Smooth muscle cell (in vitro differentiated cells): ENCODE data around the gene NEK8. TPM values are rescaled to one million over a fixed set of nuclear protein-coding genes. Genes with fewer than 3 reads are reported as not detected.

ENCODE experiments used
- DNase-seq: peaks from one replicate; lab custom pipeline; 2025; ENCODE audit not compliant: unreplicated experiment; lab: John Stamatoyannopoulos, UW
- H2AFZ ChIP-seq: fragments of 200-600 bp; sonication (generic); 2 replicates; pipeline ENCODE4 v1.6.0; 2016; ENCODE audit warnings: antibody characterized with exemption, low read depth, mild to moderate bottlenecking
- H3F3A ChIP-seq: fragments of 200-600 bp; sonication (generic); 2 replicates; pipeline ENCODE4 v1.6.0; 2017; ENCODE audit warnings: antibody characterized with exemption, low read depth
- H3K27ac ChIP-seq: fragments of 200-600 bp; sonication (generic); 2 replicates; pipeline ENCODE4 v1.5.1; 2016; ENCODE audit warnings: low read depth, mild to moderate bottlenecking
- H3K27me3 ChIP-seq: fragments of 200-600 bp; sonication (generic); 2 replicates; pipeline ENCODE4 v1.6.1; 2016; ENCODE audit warnings: low read depth, mild to moderate bottlenecking
- H3K36me3 ChIP-seq: fragments of 200-600 bp; sonication (generic); 2 replicates; pipeline ENCODE4 v1.5.1; 2016; ENCODE audit warnings: low read depth
- H3K4me1 ChIP-seq: fragments of 200-600 bp; sonication (generic); 2 replicates; pipeline ENCODE4 v1.5.1; 2016; ENCODE audit warnings: low read depth
- H3K4me2 ChIP-seq: fragments of 200-600 bp; sonication (generic); 2 replicates; pipeline ENCODE4 v1.6.0; 2016; ENCODE audit warnings: mild to moderate bottlenecking
- H3K4me3 ChIP-seq: fragments of 200-600 bp; sonication (generic); 2 replicates; pipeline ENCODE4 v1.5.1; 2016; ENCODE audit warnings: mild to moderate bottlenecking
- H3K79me2 ChIP-seq: fragments of 200-600 bp; sonication (generic); 2 replicates; pipeline ENCODE4 v1.6.0; 2016; ENCODE audit warnings: low read depth, mild to moderate bottlenecking
- H3K9ac ChIP-seq: fragments of 200-600 bp; sonication (generic); 2 replicates; pipeline ENCODE4 v1.6.0; 2016; ENCODE audit warnings: low read depth
- H3K9me3 ChIP-seq: fragments of 200-600 bp; sonication (generic); replicated peaks from 2 replicates; pipeline ENCODE4 v1.5.1; 2016; ENCODE audit warnings: low read depth
- H4K20me1 ChIP-seq: fragments of 200-600 bp; sonication (generic); 2 replicates; pipeline ENCODE4 v1.6.0; 2016; ENCODE audit warnings: low read depth
- WGBS: methylation state at CpG from one replicate; pipeline ENCODE4 v1.1.7; 2016; ENCODE audit warnings: low lambda C conversion rate; 5-methylcytosine and 5-hydroxymethylcytosine counted together
- polyA plus RNA-seq: library from polyadenylated mRNA; unstranded; fragments of >200 nt; fragmentation: Nextera tagmentation; extraction: Ambion mirVana; gene quantifications from 2 replicates; pipeline ENCODE4 v1.2.1, GENCODE V29; 2016
- small RNA-seq: library from RNA; depleted of rRNA; stranded (forward); fragments of <200 nt; gene quantifications from one replicate; pipeline ENCODE3, GENCODE V24; 2014
- total RNA-seq: library from RNA; depleted of rRNA; stranded (reverse); fragments of >200 nt; gene quantifications from 2 replicates; pipeline ENCODE4 v1.2.3, GENCODE V29; 2014
- TF ChIP-seq, protein P1 (sequence below): fragments of 200-600 bp; sonication (generic); IDR thresholded peaks from 2 replicates; pipeline ENCODE4 v1.5.1; 2017; ENCODE audit warnings: borderline replicate concordance, mild to moderate bottlenecking, antibody characterized with exemption; ENCODE audit not compliant: insufficient read depth, poor library complexity, severe bottlenecking

Gene NEK8
- total and polyA plus RNA-seq, 2 experiments from 2014 or later = 2.8 to 4.6 TPM

- DNase-seq = no peak
- Histone ChIP-seq H3K4me2 (no peak overlapping the region), H3K36me3 (no peaks in the 10 kb centered on the region), H3K27me3 (no peaks in the 10 kb centered on the region), H4K20me1 (peaks cover 97% of the 10 kb centered on the region), H3K4me1 (no peaks in the 10 kb centered on the region), H2AFZ (no peak overlapping the region), H3F3A (no peaks in the 10 kb centered on the region), H3K79me2 (peaks cover 51% of the 10 kb centered on the region), H3K9me3 (no peaks in the 10 kb centered on the region), H3K9ac (no peak overlapping the region), H3K4me3 (no peak overlapping the region), H3K27ac (no peak overlapping the region)
- TF ChIP-seq, protein P1, sequence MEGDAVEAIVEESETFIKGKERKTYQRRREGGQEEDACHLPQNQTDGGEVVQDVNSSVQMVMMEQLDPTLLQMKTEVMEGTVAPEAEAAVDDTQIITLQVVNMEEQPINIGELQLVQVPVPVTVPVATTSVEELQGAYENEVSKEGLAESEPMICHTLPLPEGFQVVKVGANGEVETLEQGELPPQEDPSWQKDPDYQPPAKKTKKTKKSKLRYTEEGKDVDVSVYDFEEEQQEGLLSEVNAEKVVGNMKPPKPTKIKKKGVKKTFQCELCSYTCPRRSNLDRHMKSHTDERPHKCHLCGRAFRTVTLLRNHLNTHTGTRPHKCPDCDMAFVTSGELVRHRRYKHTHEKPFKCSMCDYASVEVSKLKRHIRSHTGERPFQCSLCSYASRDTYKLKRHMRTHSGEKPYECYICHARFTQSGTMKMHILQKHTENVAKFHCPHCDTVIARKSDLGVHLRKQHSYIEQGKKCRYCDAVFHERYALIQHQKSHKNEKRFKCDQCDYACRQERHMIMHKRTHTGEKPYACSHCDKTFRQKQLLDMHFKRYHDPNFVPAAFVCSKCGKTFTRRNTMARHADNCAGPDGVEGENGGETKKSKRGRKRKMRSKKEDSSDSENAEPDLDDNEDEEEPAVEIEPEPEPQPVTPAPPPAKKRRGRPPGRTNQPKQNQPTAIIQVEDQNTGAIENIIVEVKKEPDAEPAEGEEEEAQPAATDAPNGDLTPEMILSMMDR = no peak
- WGBS = 96% methylated on average over 4 of the region's 4 CpGs
Observed at GRCh38 chr17:28788100-28788499, 59.5 kb downstream of the NEK8 start.

Small RNA genes lying within 50 kb of the gene (small RNA-seq; reads per million reads assigned to genes)
- not detected for gene SNORD42A
- gene SNORD42B = not detected
- not detected for gene SNORD4A
- gene SNORD4B = not detected

Other genes with a start within 250 kb of the NEK8 start
- 0.36 TPM in 1 of 2 replicates, not detected in the other for gene FOXN1, start 222.4 kb upstream of the NEK8 start, total RNA-seq
- gene FOXN1, start 222.4 kb upstream of the NEK8 start, polyA plus RNA-seq = not detected in 2 replicates
- 46.9 and 48.3 TPM in 2 replicates for gene UNC119, start 176.2 kb upstream of the NEK8 start, total RNA-seq
- 35.9 and 40.2 TPM in 2 replicates for gene UNC119, start 176.2 kb upstream of the NEK8 start, polyA plus RNA-seq
- gene PIGS, start 157.3 kb upstream of the NEK8 start, total RNA-seq = 27.4 and 61.3 TPM in 2 replicates
- 69.2 and 75.4 TPM in 2 replicates for gene PIGS, start 157.3 kb upstream of the NEK8 start, polyA plus RNA-seq
- gene ALDOC, start 151.9 kb upstream of the NEK8 start, total RNA-seq = 72.6 and 106 TPM in 2 replicates
- gene ALDOC, start 151.9 kb upstream of the NEK8 start, polyA plus RNA-seq = 61.7 and 71.5 TPM in 2 replicates
- gene SPAG5, start 129.8 kb upstream of the NEK8 start, total RNA-seq = 13.9 and 21.3 TPM in 2 replicates
- 19.8 and 23.7 TPM in 2 replicates for gene SPAG5, start 129.8 kb upstream of the NEK8 start, polyA plus RNA-seq
- gene RSKR, start 114.6 kb upstream of the NEK8 start, total RNA-seq = 2.2 and 3.8 TPM in 2 replicates
- gene RSKR, start 114.6 kb upstream of the NEK8 start, polyA plus RNA-seq = 2.0 and 2.3 TPM in 2 replicates
- 63.5 and 93.3 TPM in 2 replicates for gene BLTP2, start 83.6 kb upstream of the NEK8 start, total RNA-seq
- 35.1 and 37.1 TPM in 2 replicates for gene BLTP2, start 83.6 kb upstream of the NEK8 start, polyA plus RNA-seq
- gene SDF2, start 66.9 kb upstream of the NEK8 start, total RNA-seq = 78.8 and 88.6 TPM in 2 replicates
- 87.9 and 96.5 TPM in 2 replicates for gene SDF2, start 66.9 kb upstream of the NEK8 start, polyA plus RNA-seq
- gene SUPT6H, start 66.6 kb upstream of the NEK8 start, total RNA-seq = 48.5 and 64.0 TPM in 2 replicates
- gene SUPT6H, start 66.6 kb upstream of the NEK8 start, polyA plus RNA-seq = 22.4 and 26.1 TPM in 2 replicates
- gene PROCA1, start 16.9 kb upstream of the NEK8 start, total RNA-seq = 1.9 and 3.0 TPM in 2 replicates
- gene PROCA1, start 16.9 kb upstream of the NEK8 start, polyA plus RNA-seq = 1.8 and 3.0 TPM in 2 replicates
- 141 and 208 TPM in 2 replicates for gene RAB34, start 10.9 kb upstream of the NEK8 start, total RNA-seq
- gene RAB34, start 10.9 kb upstream of the NEK8 start, polyA plus RNA-seq = 256 and 289 TPM in 2 replicates
- 626 and 629 TPM in 2 replicates for gene RPL23A, start 8.8 kb upstream of the NEK8 start, total RNA-seq
- gene RPL23A, start 8.8 kb upstream of the NEK8 start, polyA plus RNA-seq = 1,149 and 1,234 TPM in 2 replicates
- gene TLCD1, start 2.6 kb upstream of the NEK8 start, total RNA-seq = 14.7 and 21.9 TPM in 2 replicates
- 11.2 and 15.6 TPM in 2 replicates for gene TLCD1, start 2.6 kb upstream of the NEK8 start, polyA plus RNA-seq
- 82.1 and 97.0 TPM in 2 replicates for gene TRAF4, start 15.2 kb downstream of the NEK8 start, total RNA-seq
- 47.5 and 55.2 TPM in 2 replicates for gene TRAF4, start 15.2 kb downstream of the NEK8 start, polyA plus RNA-seq
- gene FAM222B, start 114.0 kb downstream of the NEK8 start, total RNA-seq = 10.6 and 20.5 TPM in 2 replicates
- gene FAM222B, start 114.0 kb downstream of the NEK8 start, polyA plus RNA-seq = 28.0 and 35.9 TPM in 2 replicates
- 30.0 and 37.6 TPM in 2 replicates for gene ERAL1, start 126.2 kb downstream of the NEK8 start, total RNA-seq
- 58.9 and 59.3 TPM in 2 replicates for gene ERAL1, start 126.2 kb downstream of the NEK8 start, polyA plus RNA-seq
- gene FLOT2, start 168.9 kb downstream of the NEK8 start, total RNA-seq = 18.1 and 20.1 TPM in 2 replicates
- gene FLOT2, start 168.9 kb downstream of the NEK8 start, polyA plus RNA-seq = 40.1 and 58.3 TPM in 2 replicates
- gene DHRS13, start 174.3 kb downstream of the NEK8 start, total RNA-seq = 6.0 and 8.2 TPM in 2 replicates
- 10.1 and 10.5 TPM in 2 replicates for gene DHRS13, start 174.3 kb downstream of the NEK8 start, polyA plus RNA-seq
- gene PHF12, start 222.7 kb downstream of the NEK8 start, total RNA-seq = 17.8 and 18.9 TPM in 2 replicates
- 12.2 and 14.0 TPM in 2 replicates for gene PHF12, start 222.7 kb downstream of the NEK8 start, polyA plus RNA-seq